H1 (cell line): Measurements from ENCODE around the gene BLOC1S1. TPM values are rescaled to one million over a fixed set of nuclear protein-coding genes. Genes with fewer than 3 reads are reported as not detected.

Source experiments
- CBX8 ChIP-seq: fragments of 300-800, 300-1000 bp; sonication (generic); IDR thresholded peaks from 2 replicates; pipeline ENCODE4 v1.7.1; 2016; ENCODE audit warnings: low read depth, low read length, borderline replicate concordance
- CREB1 ChIP-seq: IDR thresholded peaks from 2 replicates; pipeline ENCODE4 v1.6.1; 2012; ENCODE audit warnings: inconsistent platforms
- FOSL1 ChIP-seq: IDR thresholded peaks from 2 replicates; pipeline ENCODE4 v1.6.1; 2011; ENCODE audit warnings: mild to moderate bottlenecking, low read depth, low read length, moderate library complexity; ENCODE audit not compliant: insufficient read depth
- GABPA ChIP-seq: IDR thresholded peaks from 2 replicates; pipeline ENCODE4 v1.6.1; 2011; ENCODE audit warnings: mild to moderate bottlenecking, low read length, moderate library complexity, borderline replicate concordance; ENCODE audit not compliant: insufficient read depth
- HDAC2 ChIP-seq, 2 experiments: fragments of 300-600 bp in 1 of 2; sonication (generic) in 1 of 2; IDR thresholded peaks; 2 replicates each; pipeline ENCODE4 v1.6.1; 2011 to 2012; ENCODE audit warnings: low read depth in 2 of 2, low read length in 2 of 2, mild to moderate bottlenecking in 2 of 2, moderate library complexity in 2 of 2, borderline replicate concordance in 1 of 2, inconsistent platforms in 1 of 2
- MAFK ChIP-seq: IDR thresholded peaks from 2 replicates; pipeline ENCODE4 v1.6.1; 2012; ENCODE audit warnings: low read depth, mild to moderate bottlenecking, improper control_type of control experiment, low read length
- POLR2A ChIP-seq, 2 experiments: IDR thresholded peaks; 1 replicate in 1 of 2; 2 replicates in 1 of 2; pipeline ENCODE4 v1.6.1; 2011; ENCODE audit warnings: low read depth in 2 of 2, low read length in 2 of 2, mild to moderate bottlenecking in 2 of 2; ENCODE audit errors: control extremely low read depth in 1 of 2
- RAD21 ChIP-seq, 2 experiments: IDR thresholded peaks in 1 of 2; conservative IDR thresholded peaks in 1 of 2; 2 replicates each; pipeline ENCODE4 v1.6.1; 2011; ENCODE audit warnings: low read depth in 2 of 2, low read length in 2 of 2, improper control_type of control experiment in 1 of 2, inconsistent platforms in 1 of 2, mild to moderate bottlenecking in 1 of 2, moderate library complexity in 1 of 2
- SUZ12 ChIP-seq: fragments of 200-600 bp; sonication (generic); IDR thresholded peaks from 2 replicates; pipeline ENCODE4 v1.6.1; 2012; ENCODE audit warnings: mild to moderate bottlenecking, inconsistent platforms, low read length, moderate library complexity, mixed read lengths
- TEAD4 ChIP-seq: IDR thresholded peaks from 2 replicates; pipeline ENCODE4 v1.6.1; 2012; ENCODE audit warnings: low read depth, low read length, inconsistent platforms, mixed read lengths
- YY1 ChIP-seq: IDR thresholded peaks from 2 replicates; pipeline ENCODE4 v1.6.1; 2011; ENCODE audit warnings: low read depth, mild to moderate bottlenecking, low read length
- polyA plus RNA-seq, 7 experiments: library from polyadenylated mRNA; depleted of rRNA in 3 of 7; stranded (reverse) in 5 of 7; unstranded in 2 of 7; fragments of >200 nt in 5 of 7; fragments of 200-250 nt in 2 of 7; gene quantifications; 1 replicate in 5 of 7; 2 replicates in 1 of 7; 4 replicates in 1 of 7; pipeline versions ENCODE4 v1.2.1 to v1.2.3, GENCODE V29; 2011 to 2013; ENCODE audit warnings: missing spikeins in 2 of 7, mixed read lengths in 2 of 7
- total RNA-seq: library from RNA; stranded (reverse); fragmentation: NEBNext Ultra II Directional; extraction: Animal tissue kit (Norgen Biotek cat#: 25700); gene quantifications from 2 replicates; pipeline ENCODE4 v1.2.1, GENCODE V29; 2021
- TF ChIP-seq, protein P1 (sequence below): IDR thresholded peaks from 2 replicates; pipeline ENCODE4 v1.6.1; 2011; ENCODE audit warnings: low read depth, mild to moderate bottlenecking, low read length; ENCODE audit not compliant: insufficient read depth
- TF ChIP-seq, protein P2 (sequence below): IDR thresholded peaks from 2 replicates; pipeline ENCODE4 v1.6.1; 2012; ENCODE audit warnings: inconsistent platforms
- TF ChIP-seq, protein P3 (sequence below), 3 experiments: IDR thresholded peaks; 1 replicate in 2 of 3; 2 replicates in 1 of 3; pipeline versions ENCODE4 v1.5.1 to v1.6.1; 2011; ENCODE audit warnings: low read length in 3 of 3, mild to moderate bottlenecking in 3 of 3, inconsistent platforms in 2 of 3, low read depth in 1 of 3, moderate library complexity in 1 of 3; ENCODE audit not compliant: insufficient read depth in 1 of 3; ENCODE audit errors: control extremely low read depth in 1 of 3

Gene BLOC1S1
- total and polyA plus RNA-seq, 2 of the 8 experiments (the other 6 are each of a cell fraction or from before 2014, with no cell fraction given): 91.1 to 185 TPM

GRCh38 chr12:55681142-55682077 lies 34.4 kb upstream of the BLOC1S1 start (continued):
- TF ChIP-seq, protein P1, sequence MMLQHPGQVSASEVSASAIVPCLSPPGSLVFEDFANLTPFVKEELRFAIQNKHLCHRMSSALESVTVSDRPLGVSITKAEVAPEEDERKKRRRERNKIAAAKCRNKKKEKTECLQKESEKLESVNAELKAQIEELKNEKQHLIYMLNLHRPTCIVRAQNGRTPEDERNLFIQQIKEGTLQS: no peak
- no peak for TF ChIP-seq SUZ12
- peak; percentile 29; the same call in 1 of the 2 replicates for TF ChIP-seq GABPA
- TF ChIP-seq, protein P2, sequence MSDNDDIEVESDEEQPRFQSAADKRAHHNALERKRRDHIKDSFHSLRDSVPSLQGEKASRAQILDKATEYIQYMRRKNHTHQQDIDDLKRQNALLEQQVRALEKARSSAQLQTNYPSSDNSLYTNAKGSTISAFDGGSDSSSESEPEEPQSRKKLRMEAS: peak; percentile 18
- peak in 1 of 2 experiments; percentile 54; a peak in 2 of 3 replicates for TF ChIP-seq POLR2A (IDR thresholded peaks at IDR 0.05; ENCODE audit: control extremely low read depth in 1 of 2, low read depth in 2 of 2, low read length in 2 of 2)
- TF ChIP-seq, protein P3, sequence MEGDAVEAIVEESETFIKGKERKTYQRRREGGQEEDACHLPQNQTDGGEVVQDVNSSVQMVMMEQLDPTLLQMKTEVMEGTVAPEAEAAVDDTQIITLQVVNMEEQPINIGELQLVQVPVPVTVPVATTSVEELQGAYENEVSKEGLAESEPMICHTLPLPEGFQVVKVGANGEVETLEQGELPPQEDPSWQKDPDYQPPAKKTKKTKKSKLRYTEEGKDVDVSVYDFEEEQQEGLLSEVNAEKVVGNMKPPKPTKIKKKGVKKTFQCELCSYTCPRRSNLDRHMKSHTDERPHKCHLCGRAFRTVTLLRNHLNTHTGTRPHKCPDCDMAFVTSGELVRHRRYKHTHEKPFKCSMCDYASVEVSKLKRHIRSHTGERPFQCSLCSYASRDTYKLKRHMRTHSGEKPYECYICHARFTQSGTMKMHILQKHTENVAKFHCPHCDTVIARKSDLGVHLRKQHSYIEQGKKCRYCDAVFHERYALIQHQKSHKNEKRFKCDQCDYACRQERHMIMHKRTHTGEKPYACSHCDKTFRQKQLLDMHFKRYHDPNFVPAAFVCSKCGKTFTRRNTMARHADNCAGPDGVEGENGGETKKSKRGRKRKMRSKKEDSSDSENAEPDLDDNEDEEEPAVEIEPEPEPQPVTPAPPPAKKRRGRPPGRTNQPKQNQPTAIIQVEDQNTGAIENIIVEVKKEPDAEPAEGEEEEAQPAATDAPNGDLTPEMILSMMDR (IDR thresholded peaks at IDR 0.05; ENCODE audit: control extremely low read depth in 1 of 3, insufficient read depth in 1 of 3, low read depth in 1 of 3, low read length in 3 of 3): peak; percentile 60 to 68 (median 61)
- TF ChIP-seq CREB1: peak; percentile 15; the same call in 1 of the 2 replicates
- TF ChIP-seq YY1: 0 out of 2 replicates have a peak, but pooled peaks have one; percentile 54
- TF ChIP-seq FOSL1: no peak
- no peak for TF ChIP-seq CBX8
- TF ChIP-seq HDAC2 (IDR thresholded peaks at IDR 0.05; ENCODE audit: borderline replicate concordance in 1 of 2, low read depth in 2 of 2, low read length in 2 of 2): 0 out of 4 replicates have a peak, but pooled peaks of 1 of the 2 experiments have one; percentile 66
- peak; percentile 86 for TF ChIP-seq TEAD4
- TF ChIP-seq MAFK: peak; percentile 37; the same call in 1 of the 2 replicates
- TF ChIP-seq RAD21 (IDR thresholded peaks at IDR 0.05 in 1 of 2, conservative IDR thresholded peaks at IDR 0.05 in 1 of 2; ENCODE audit: low read depth in 2 of 2, low read length in 2 of 2): peak; percentile 25 to 48; a peak in 3 of 4 replicates
